Measurements from ENCODE around the gene PDE4D.

DNA sequence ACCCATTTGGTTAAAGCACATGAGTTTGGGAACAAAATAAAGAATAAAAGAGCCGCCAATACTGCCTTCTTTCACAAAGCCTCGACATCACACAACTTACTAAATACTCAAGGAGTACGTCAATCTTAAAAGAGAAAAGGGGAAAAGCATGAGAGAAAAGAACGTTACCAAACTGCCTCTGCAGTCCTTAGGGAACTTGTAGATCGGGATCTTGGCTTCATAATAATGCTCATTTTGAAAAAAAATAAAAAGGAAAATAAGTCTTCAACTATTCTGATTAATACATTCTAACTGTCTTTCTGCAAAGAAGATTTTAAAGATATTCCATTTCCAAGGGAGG is 618.4 kb downstream of the PDE4D start:
- TF ChIP-seq, protein P1, sequence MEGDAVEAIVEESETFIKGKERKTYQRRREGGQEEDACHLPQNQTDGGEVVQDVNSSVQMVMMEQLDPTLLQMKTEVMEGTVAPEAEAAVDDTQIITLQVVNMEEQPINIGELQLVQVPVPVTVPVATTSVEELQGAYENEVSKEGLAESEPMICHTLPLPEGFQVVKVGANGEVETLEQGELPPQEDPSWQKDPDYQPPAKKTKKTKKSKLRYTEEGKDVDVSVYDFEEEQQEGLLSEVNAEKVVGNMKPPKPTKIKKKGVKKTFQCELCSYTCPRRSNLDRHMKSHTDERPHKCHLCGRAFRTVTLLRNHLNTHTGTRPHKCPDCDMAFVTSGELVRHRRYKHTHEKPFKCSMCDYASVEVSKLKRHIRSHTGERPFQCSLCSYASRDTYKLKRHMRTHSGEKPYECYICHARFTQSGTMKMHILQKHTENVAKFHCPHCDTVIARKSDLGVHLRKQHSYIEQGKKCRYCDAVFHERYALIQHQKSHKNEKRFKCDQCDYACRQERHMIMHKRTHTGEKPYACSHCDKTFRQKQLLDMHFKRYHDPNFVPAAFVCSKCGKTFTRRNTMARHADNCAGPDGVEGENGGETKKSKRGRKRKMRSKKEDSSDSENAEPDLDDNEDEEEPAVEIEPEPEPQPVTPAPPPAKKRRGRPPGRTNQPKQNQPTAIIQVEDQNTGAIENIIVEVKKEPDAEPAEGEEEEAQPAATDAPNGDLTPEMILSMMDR (IDR thresholded peaks at IDR 0.05), result no peak
- TF ChIP-seq EZH2 (IDR thresholded peaks at IDR 0.05; ENCODE audit: borderline replicate concordance, insufficient read depth, low read depth, low read length, poor library complexity, severe bottlenecking), result no peak
